ENCODE data around the gene POLR3G. TPM values are rescaled to one million over a fixed set of nuclear protein-coding genes. Genes with fewer than 3 reads are reported as not detected.

The POLR3G gene
- total and polyA plus RNA-seq, 7 donors = 1.0 to 4.9 (median 1.8) TPM

DNA sequence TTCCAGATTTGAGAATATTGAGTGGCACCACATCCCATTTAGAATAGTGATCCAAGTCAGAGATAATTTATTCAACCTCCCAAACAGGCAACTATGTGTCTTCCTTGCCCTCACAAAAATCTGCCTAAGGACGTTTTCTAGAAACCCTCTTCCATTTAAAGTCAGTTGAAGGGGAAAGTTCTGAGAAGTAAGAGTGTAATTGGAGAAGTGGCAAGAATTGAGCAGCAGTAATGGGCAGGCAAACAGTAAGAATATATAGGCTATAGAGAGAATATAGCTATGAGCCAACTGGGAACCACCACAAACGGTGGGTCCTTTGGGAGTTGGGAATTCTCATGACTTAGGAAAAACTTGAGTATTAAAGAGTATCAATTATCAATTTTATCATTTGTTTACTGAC lies 34.0 kb upstream of the POLR3G start:
- no peaks in the 10 kb centered on the region for H3K4me1 ChIP-seq
- no peaks in the 10 kb centered on the region for H3K9me3 ChIP-seq
- intact Hi-C loops (cut with DNase I) = loop anchor here (2.0 kb wide), 1 partner anchor 90 kb away; no protein-coding TSS in a partner anchor
- TF ChIP-seq, protein P1, sequence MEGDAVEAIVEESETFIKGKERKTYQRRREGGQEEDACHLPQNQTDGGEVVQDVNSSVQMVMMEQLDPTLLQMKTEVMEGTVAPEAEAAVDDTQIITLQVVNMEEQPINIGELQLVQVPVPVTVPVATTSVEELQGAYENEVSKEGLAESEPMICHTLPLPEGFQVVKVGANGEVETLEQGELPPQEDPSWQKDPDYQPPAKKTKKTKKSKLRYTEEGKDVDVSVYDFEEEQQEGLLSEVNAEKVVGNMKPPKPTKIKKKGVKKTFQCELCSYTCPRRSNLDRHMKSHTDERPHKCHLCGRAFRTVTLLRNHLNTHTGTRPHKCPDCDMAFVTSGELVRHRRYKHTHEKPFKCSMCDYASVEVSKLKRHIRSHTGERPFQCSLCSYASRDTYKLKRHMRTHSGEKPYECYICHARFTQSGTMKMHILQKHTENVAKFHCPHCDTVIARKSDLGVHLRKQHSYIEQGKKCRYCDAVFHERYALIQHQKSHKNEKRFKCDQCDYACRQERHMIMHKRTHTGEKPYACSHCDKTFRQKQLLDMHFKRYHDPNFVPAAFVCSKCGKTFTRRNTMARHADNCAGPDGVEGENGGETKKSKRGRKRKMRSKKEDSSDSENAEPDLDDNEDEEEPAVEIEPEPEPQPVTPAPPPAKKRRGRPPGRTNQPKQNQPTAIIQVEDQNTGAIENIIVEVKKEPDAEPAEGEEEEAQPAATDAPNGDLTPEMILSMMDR (IDR thresholded peaks at IDR 0.05) = no peak
- ATAC-seq (no peak), DNase-seq (no peak)
- H3K27ac ChIP-seq = no peak overlapping the region
- 32 to 56% (median 37%) methylated on average over 2 of the region's 2 CpGs for WGBS, 3 donors
- no peaks in the 10 kb centered on the region for H3K27me3 ChIP-seq (ENCODE audit: insufficient read depth in 3 of 3, low read length in 2 of 3)
- no peak overlapping the region for H3K4me3 ChIP-seq
- H3K36me3 ChIP-seq (ENCODE audit: insufficient read depth in 1 of 2, low read depth in 1 of 2) = no peaks in the 10 kb centered on the region

DNA sequence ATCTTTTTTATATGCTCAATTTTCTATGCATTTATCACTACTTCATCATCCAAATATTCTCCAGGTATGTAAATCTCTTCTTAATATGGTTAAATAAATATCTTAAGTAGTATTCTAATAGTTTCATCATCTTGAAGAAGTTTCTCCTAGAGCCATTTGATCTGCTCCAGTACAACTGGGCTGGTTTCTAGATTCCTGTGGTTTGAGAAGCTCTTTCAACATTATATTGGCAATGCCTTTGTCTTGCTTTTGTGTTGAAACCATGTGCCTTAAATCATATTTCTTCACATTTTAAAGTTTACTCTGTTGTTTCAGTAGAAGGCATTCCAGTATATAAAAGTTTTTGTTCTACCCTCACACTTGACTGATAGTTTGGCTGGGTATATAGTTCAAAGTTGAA lies 27.7 kb upstream of the POLR3G start:
- ATAC-seq = no peak
- H3K4me1 ChIP-seq = no peaks in the 10 kb centered on the region
- no peaks in the 10 kb centered on the region for H3K9me3 ChIP-seq
- TF ChIP-seq, protein P1 (IDR thresholded peaks at IDR 0.05) = no peak
- H3K27me3 ChIP-seq (ENCODE audit: insufficient read depth in 3 of 3, low read length in 2 of 3) = no peaks in the 10 kb centered on the region
- intact Hi-C loops (cut with DNase I) = no loop called here
- H3K4me3 ChIP-seq = no peak overlapping the region
- no peak for DNase-seq
- H3K27ac ChIP-seq = no peak overlapping the region
- H3K36me3 ChIP-seq (ENCODE audit: insufficient read depth in 1 of 2, low read depth in 1 of 2) = no peaks in the 10 kb centered on the region

DNA sequence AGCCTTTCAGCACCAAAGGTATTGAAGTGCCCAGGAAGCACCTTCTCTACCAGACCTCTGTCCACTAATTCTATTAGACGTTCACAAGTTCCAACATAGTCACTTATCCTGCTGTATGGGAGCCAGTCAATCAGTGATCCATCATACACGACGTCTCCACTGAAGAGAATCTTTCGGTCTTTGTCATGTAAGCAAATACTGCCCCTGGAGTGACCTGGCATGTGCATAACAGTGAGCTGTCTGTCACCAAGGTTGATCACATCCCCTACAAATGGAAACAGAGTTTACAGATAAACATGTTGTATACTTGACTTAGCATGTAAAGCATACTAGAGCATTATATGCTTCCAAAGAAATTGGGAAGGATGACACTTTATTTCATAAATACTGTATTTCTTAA lies 13.4 kb upstream of the POLR3G start:
- intact Hi-C loops (cut with DNase I) = no loop called here
- DNase-seq = no peak
- peaks cover 0 to 24% of the 10 kb centered on the region in 2 donors for H3K36me3 ChIP-seq (ENCODE audit: insufficient read depth in 1 of 2, low read depth in 1 of 2)
- TF ChIP-seq, protein P1 (IDR thresholded peaks at IDR 0.05) = no peak
- H3K9me3 ChIP-seq = no peaks in the 10 kb centered on the region
- 37 to 55% (median 52%) methylated on average over 4 of the region's 4 CpGs for WGBS, 3 donors
- ATAC-seq = peak in 3 of 4 donors; percentile 36 to 62 (median 36)
- H3K27me3 ChIP-seq (ENCODE audit: insufficient read depth in 3 of 3, low read length in 2 of 3) = no peaks in the 10 kb centered on the region
- H3K27ac ChIP-seq = no peak overlapping the region
- H3K4me1 ChIP-seq = peaks cover 3% of the 10 kb centered on the region
- H3K4me3 ChIP-seq = no peak overlapping the region

DNA sequence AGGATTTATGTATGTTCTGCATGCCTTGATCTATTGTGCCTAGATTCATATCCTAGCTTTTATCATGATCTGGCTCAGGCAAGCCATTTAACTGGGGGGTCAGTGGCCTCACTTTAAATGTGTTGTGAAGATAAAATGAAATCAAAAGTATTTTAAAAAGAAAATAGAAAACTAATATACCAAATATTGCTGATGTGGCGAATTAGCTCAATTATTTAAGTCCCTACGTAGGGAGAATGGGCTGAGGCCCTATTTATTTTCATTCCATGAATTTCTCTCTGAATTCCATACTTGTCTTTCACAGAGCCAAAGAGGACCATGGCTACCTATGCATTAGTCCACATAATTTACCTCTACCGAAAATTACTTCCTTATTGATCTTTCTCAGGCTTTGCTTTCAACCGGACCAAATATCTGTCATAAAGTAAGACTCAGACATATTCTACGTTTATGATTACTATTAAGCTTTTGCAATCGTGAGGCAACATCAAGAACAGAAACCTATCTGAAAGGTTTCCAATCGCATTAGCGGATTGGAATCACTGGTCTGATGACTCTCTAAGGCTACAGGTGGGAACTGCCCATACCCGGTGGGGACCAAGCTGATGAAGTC lies 1.8 kb upstream of the POLR3G start:
- Histone ChIP-seq H3K4me1 (peaks cover 20% of the 10 kb centered on the region), H3K4me3 (peak overlapping the region; percentile 86), H3K27me3 (ENCODE audit: insufficient read depth in 3 of 3, low read length in 2 of 3) (no peaks in the 10 kb centered on the region), H3K9me3 (no peaks in the 10 kb centered on the region), H3K36me3 (ENCODE audit: insufficient read depth in 1 of 2, low read depth in 1 of 2) (no peaks in the 10 kb centered on the region), H3K27ac (peak overlapping the region; percentile 85)
- 55 to 64% (median 58%) methylated on average over 9 of the region's 9 CpGs for WGBS, 3 donors
- DNase-seq = no peak
- no peak for ATAC-seq
- TF ChIP-seq, protein P1 (IDR thresholded peaks at IDR 0.05) = no peak
- intact Hi-C loops (cut with DNase I) = loop anchor here in 1 of 2 donors (5.0 kb wide), 1 partner anchor 61 kb away; no protein-coding TSS in a partner anchor

Measured in psoas muscle (tissue), 8 donors.